H1 (cell line): Measurements from ENCODE around the gene UBA3. TPM values are rescaled to one million over a fixed set of nuclear protein-coding genes. Genes with fewer than 3 reads are reported as not detected.

ENCODE experiments used
- CTCF ChIA-PET: fragments of 300-600 bp; sonication (Branson Sonifier 250); formaldehyde crosslinking; loops from one replicate; lab custom pipeline; 2021; ENCODE audit not compliant: partially characterized antibody; lab: Charles Lee
- POLR2A ChIA-PET: fragments of 300-600 bp; sonication (Branson Sonifier 250); formaldehyde crosslinking; loops from one replicate; lab custom pipeline; 2021; ENCODE audit warnings: inconsistent platforms; ENCODE audit not compliant: partially characterized antibody; lab: Charles Lee
- DNase-seq, 2 experiments: peaks; one replicate each; pipeline versions ENCODE4 v3.0.0 to v3.0.0-alpha.2; 2010 to 2022; ENCODE audit warnings: low spot score in 2 of 2, low read depth in 1 of 2, mixed read lengths in 1 of 2
- FAIRE-seq: peaks from 2 replicates; lab custom pipeline; 2011; peaks lifted over from hg19 to GRCh38; lab: Jason Lieb, UNC
- H2AFZ ChIP-seq: 2 replicates; pipeline ENCODE4 v1.8.1; 2012; ENCODE audit warnings: low read length, inconsistent platforms
- H2AK5ac ChIP-seq: 2 replicates; pipeline ENCODE4 v1.6.1; 2013; ENCODE audit warnings: low read depth, low read length
- H2BK120ac ChIP-seq: replicated peaks from 2 replicates; pipeline ENCODE3; 2013; ENCODE audit warnings: low read depth, low read length, inconsistent platforms
- H2BK12ac ChIP-seq: 2 replicates; pipeline ENCODE4 v1.6.1; 2013; ENCODE audit warnings: low read depth, low read length
- H2BK15ac ChIP-seq: 2 replicates; pipeline ENCODE4 v1.6.1; 2013; ENCODE audit warnings: low read length
- H2BK20ac ChIP-seq: 2 replicates; pipeline ENCODE4 v1.6.1; 2013; ENCODE audit warnings: low read length
- H2BK5ac ChIP-seq: 2 replicates; pipeline ENCODE4 v1.6.1; 2013; ENCODE audit warnings: low read depth, low read length
- H3K14ac ChIP-seq: 2 replicates; pipeline ENCODE4 v1.6.1; 2013; ENCODE audit warnings: inconsistent platforms; ENCODE audit not compliant: insufficient read length
- H3K18ac ChIP-seq: 2 replicates; pipeline ENCODE4 v1.6.1; 2013; ENCODE audit warnings: low read length; ENCODE audit errors: extremely low read depth
- H3K23ac ChIP-seq: 2 replicates; pipeline ENCODE4 v1.6.1; 2013; ENCODE audit warnings: inconsistent platforms; ENCODE audit not compliant: insufficient read length
- H3K23me2 ChIP-seq: 2 replicates; pipeline ENCODE4 v1.6.1; 2013; ENCODE audit warnings: low read depth, low read length
- H3K27ac ChIP-seq: 2 replicates; pipeline ENCODE4 v1.6.1; 2011; ENCODE audit warnings: low read depth, low read length, inconsistent platforms
- H3K27me3 ChIP-seq, 4 experiments: replicated peaks in 1 of 4; 1 replicate in 1 of 4; 2 replicates in 3 of 4; pipeline versions ENCODE4 v1.6.1 to v1.8.1; 2011 to 2013; ENCODE audit warnings: low read length in 3 of 4, mild to moderate bottlenecking in 3 of 4, inconsistent platforms in 2 of 4, mixed read lengths in 2 of 4, moderate library complexity in 1 of 4; ENCODE audit not compliant: control insufficient read depth in 3 of 4, insufficient read depth in 3 of 4; ENCODE audit errors: extremely low read depth in 1 of 4
- H3K36me3 ChIP-seq, 4 experiments: 2 replicates each; pipeline versions ENCODE4 v1.6.1 to v1.8.1; 2011 to 2013; ENCODE audit warnings: mild to moderate bottlenecking in 4 of 4, low read length in 3 of 4, moderate library complexity in 2 of 4, control low read depth in 1 of 4, inconsistent platforms in 1 of 4; ENCODE audit not compliant: insufficient read depth in 4 of 4, control insufficient read depth in 2 of 4
- H3K4ac ChIP-seq: replicated peaks from 2 replicates; pipeline ENCODE3; 2013; ENCODE audit warnings: low read length, low read depth, mixed read lengths, inconsistent platforms; ENCODE audit not compliant: insufficient read length
- H3K4me1 ChIP-seq, 4 experiments: replicated peaks in 1 of 4; 1 replicate in 1 of 4; 2 replicates in 3 of 4; pipeline versions ENCODE4 v1.6.1 to v1.8.1; 2011 to 2013; ENCODE audit warnings: low read length in 3 of 4, inconsistent platforms in 2 of 4, mixed read lengths in 1 of 4; ENCODE audit not compliant: insufficient read depth in 4 of 4, control insufficient read depth in 3 of 4
- H3K4me2 ChIP-seq, 2 experiments: 2 replicates each; pipeline versions ENCODE4 v1.6.1 to v1.8.1; 2011 to 2013; ENCODE audit warnings: low read depth in 2 of 2, low read length in 2 of 2, control low read depth in 1 of 2, inconsistent platforms in 1 of 2, mild to moderate bottlenecking in 1 of 2; ENCODE audit not compliant: insufficient read depth in 1 of 2
- H3K4me3 ChIP-seq, 4 experiments: fragments of 200-600, 300-600 bp in 1 of 4; sonication (generic), shearing (Covaris generic), sonication (Bioruptor Twin) in 1 of 4; 2 replicates each; pipeline versions ENCODE4 v1.5.1 to v1.8.1; 2011 to 2016; ENCODE audit warnings: low read length in 4 of 4, low read depth in 3 of 4, control low read depth in 2 of 4, inconsistent platforms in 2 of 4, mild to moderate bottlenecking in 2 of 4, mixed read lengths in 1 of 4, moderate library complexity in 1 of 4; ENCODE audit not compliant: insufficient read depth in 2 of 4; ENCODE audit errors: extremely low read depth in 1 of 4
- H3K56ac ChIP-seq: replicated peaks from 2 replicates; pipeline ENCODE3; 2013; ENCODE audit warnings: low read depth, mild to moderate bottlenecking, mixed read lengths, low read length, inconsistent platforms; ENCODE audit not compliant: insufficient read length
- H3K79me1 ChIP-seq: 2 replicates; pipeline ENCODE4 v1.6.1; 2013; ENCODE audit warnings: low read depth, low read length, control low read depth
- H3K79me2 ChIP-seq, 2 experiments: 2 replicates each; pipeline versions ENCODE4 v1.6.1 to v1.8.1; 2012 to 2013; ENCODE audit warnings: low read length in 2 of 2, mild to moderate bottlenecking in 2 of 2, inconsistent platforms in 1 of 2; ENCODE audit not compliant: insufficient read depth in 2 of 2, control insufficient read depth in 1 of 2
- H3K9ac ChIP-seq, 4 experiments: replicated peaks in 1 of 4; 1 replicate in 1 of 4; 2 replicates in 3 of 4; pipeline versions ENCODE4 v1.6.1 to v1.8.1; 2011 to 2013; ENCODE audit warnings: low read depth in 3 of 4, low read length in 3 of 4, control low read depth in 2 of 4, mild to moderate bottlenecking in 2 of 4, moderate library complexity in 2 of 4, inconsistent platforms in 1 of 4; ENCODE audit errors: extremely low read depth in 1 of 4
- H3K9me3 ChIP-seq, 2 experiments: 2 replicates each; pipeline versions ENCODE4 v1.6.1 to v1.8.1; 2012 to 2013; ENCODE audit warnings: mild to moderate bottlenecking in 2 of 2, moderate library complexity in 2 of 2, control low read depth in 1 of 2, inconsistent platforms in 1 of 2, low read depth in 1 of 2, low read length in 1 of 2, mixed read lengths in 1 of 2; ENCODE audit not compliant: insufficient read depth in 2 of 2
- H4K20me1 ChIP-seq, 2 experiments: replicated peaks in 1 of 2; 2 replicates each; pipeline versions ENCODE3 to v1.8.1; 2011 to 2013; ENCODE audit warnings: inconsistent platforms in 2 of 2, low read length in 2 of 2, mild to moderate bottlenecking in 1 of 2; ENCODE audit not compliant: insufficient read depth in 2 of 2, control insufficient read depth in 1 of 2
- H4K5ac ChIP-seq: 2 replicates; pipeline ENCODE4 v1.6.1; 2013; ENCODE audit warnings: low read length, low read depth, mixed read lengths, inconsistent platforms; ENCODE audit not compliant: insufficient read length
- H4K8ac ChIP-seq: 2 replicates; pipeline ENCODE4 v1.8.0; 2013; ENCODE audit warnings: mild to moderate bottlenecking, moderate library complexity, low read length, inconsistent platforms; ENCODE audit not compliant: insufficient read depth; ENCODE audit errors: extremely low read depth
- H4K91ac ChIP-seq: replicated peaks from 2 replicates; pipeline ENCODE3; 2013; ENCODE audit warnings: low read length, mixed read lengths, inconsistent platforms; ENCODE audit not compliant: insufficient read length
- JUN ChIP-seq: IDR thresholded peaks from 2 replicates; pipeline ENCODE4 v1.6.1; 2011; ENCODE audit warnings: low read depth, mild to moderate bottlenecking, improper control_type of control experiment, low read length
- KDM4A ChIP-seq: IDR thresholded peaks from one replicate; pipeline ENCODE4 v1.7.1; 2012; ENCODE audit warnings: low read depth, mild to moderate bottlenecking, moderate library complexity, low read length, inconsistent platforms; ENCODE audit not compliant: severe bottlenecking
- WGBS, 2 experiments: shearing (Covaris generic) in 1 of 2; methylation state at CpG; one replicate each; pipeline versions ENCODE4 v1.1.6 to v1.1.7; 2013 to 2015; ENCODE audit warnings: low lambda C conversion rate in 2 of 2, mixed read lengths in 2 of 2, inconsistent platforms in 1 of 2, low coverage in 1 of 2, missing lambda C conversion rate in 1 of 2; ENCODE audit not compliant: insufficient replicate concordance in 2 of 2, insufficient coverage in 1 of 2, insufficient read length in 1 of 2; ENCODE audit errors: extremely low coverage in 1 of 2, missing lambda C conversion rate in 1 of 2; 5-methylcytosine and 5-hydroxymethylcytosine counted together
- polyA plus RNA-seq, 7 experiments: library from polyadenylated mRNA; depleted of rRNA in 3 of 7; stranded (reverse) in 5 of 7; unstranded in 2 of 7; fragments of >200 nt in 5 of 7; fragments of 200-250 nt in 2 of 7; gene quantifications; 1 replicate in 5 of 7; 2 replicates in 1 of 7; 4 replicates in 1 of 7; pipeline versions ENCODE4 v1.2.1 to v1.2.3, GENCODE V29; 2011 to 2013; ENCODE audit warnings: missing spikeins in 2 of 7, mixed read lengths in 2 of 7
- total RNA-seq: library from RNA; stranded (reverse); fragmentation: NEBNext Ultra II Directional; extraction: Animal tissue kit (Norgen Biotek cat#: 25700); gene quantifications from 2 replicates; pipeline ENCODE4 v1.2.1, GENCODE V29; 2021
- TF ChIP-seq, protein P1 (sequence below): IDR thresholded peaks from 2 replicates; pipeline ENCODE4 v1.6.1; 2011; ENCODE audit warnings: low read depth, mild to moderate bottlenecking, low read length; ENCODE audit not compliant: insufficient read depth

UBA3 gene
- total and polyA plus RNA-seq, 2 of the 8 experiments (the other 6 are each of a cell fraction or from before 2014, with no cell fraction given): 40.8 to 97.8 TPM

DNA sequence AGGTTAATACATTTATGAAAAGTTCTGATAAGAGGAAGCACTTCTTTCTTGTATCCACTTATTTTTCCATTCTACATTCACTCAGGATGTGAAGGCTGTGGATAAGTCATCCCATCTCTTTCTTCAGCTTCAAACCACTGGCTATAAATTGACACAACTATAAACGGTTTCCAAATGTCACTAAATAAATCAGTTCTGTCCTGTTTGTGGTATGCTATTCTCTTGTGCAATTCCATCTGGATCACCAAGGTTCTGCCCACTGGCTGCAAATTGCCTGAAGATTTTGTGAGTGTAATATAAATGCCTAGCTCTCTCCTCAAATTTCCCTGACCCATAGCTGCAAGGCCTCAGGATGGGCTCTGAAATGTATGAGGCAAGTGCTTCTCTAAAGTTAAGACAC lies 49.4 kb upstream of the UBA3 start:
- Histone ChIP-seq H3K14ac (no peak overlapping the region), H4K5ac (no peak overlapping the region), H3K27me3 (no peaks in the 10 kb centered on the region), H4K20me1 (no peaks in the 10 kb centered on the region), H2BK15ac (no peak overlapping the region), H4K8ac (no peak overlapping the region), H3K4ac (no peak overlapping the region), H2BK5ac (no peak overlapping the region), H3K4me2 (no peak overlapping the region), H3K9ac (no peak overlapping the region), H2BK120ac (no peak overlapping the region), H3K4me3 (no peak overlapping the region), H2AFZ (no peak overlapping the region), H3K4me1 (no peaks in the 10 kb centered on the region), H2AK5ac (no peak overlapping the region), H3K79me1 (no peaks in the 10 kb centered on the region), H2BK12ac (no peak overlapping the region), H3K79me2 (no peaks in the 10 kb centered on the region), H3K56ac (no peak overlapping the region), H4K91ac (no peak overlapping the region), H3K23me2 (no peaks in the 10 kb centered on the region; the same call in 1 of the 2 replicates), H3K23ac (no peak overlapping the region), H3K18ac (no peak overlapping the region), H3K36me3 (no peaks in the 10 kb centered on the region), H3K27ac (no peak overlapping the region), H2BK20ac (no peak overlapping the region), H3K9me3 (no peaks in the 10 kb centered on the region)
- ChIA-PET CTCF (interaction anchor here (1.5 to 2.8 kb wide), 2 partner anchors 181 to 280 kb away, joined by 4 to 11 read pairs; no protein-coding TSS in a partner anchor), POLR2A (no interaction called here)
- no peak for FAIRE-seq
- no peak for DNase-seq
- TF ChIP-seq JUN (no peak), KDM4A (no peak)
- TF ChIP-seq, protein P1, sequence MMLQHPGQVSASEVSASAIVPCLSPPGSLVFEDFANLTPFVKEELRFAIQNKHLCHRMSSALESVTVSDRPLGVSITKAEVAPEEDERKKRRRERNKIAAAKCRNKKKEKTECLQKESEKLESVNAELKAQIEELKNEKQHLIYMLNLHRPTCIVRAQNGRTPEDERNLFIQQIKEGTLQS: no peak
- 71% methylated on average over 1 of the region's 1 CpG; no CpG with 5 or more reads in 1 of the 2 experiments for WGBS, 2 experiments
